HEK293 (cell line): Measurements from ENCODE around the gene DNAJC5.

Experiments used
- CTCF ChIA-PET: fragments of 350-600 bp; formaldehyde crosslinking; extraction: SDS; loops from one replicate; lab custom pipeline; 2021; ENCODE audit warnings: antibody characterized with exemption; lab: Yijun Ruan, JAX
- POLR2A ChIA-PET: fragments of 300-600 bp; formaldehyde crosslinking; extraction: SDS; loops from one replicate; lab custom pipeline; 2020; ENCODE audit warnings: antibody characterized with exemption, inconsistent platforms; lab: Yijun Ruan, JAX
- H3K27ac ChIP-seq: fragments of 200-500 bp; sonication (Bioruptor generic); 2 replicates; pipeline ENCODE4 v1.5.1; 2014; ENCODE audit warnings: low read depth, low read length, control low read depth, inconsistent platforms; ENCODE audit errors: extremely low read depth
- H3K36me3 ChIP-seq, 2 experiments: fragments of 200-500 bp in 1 of 2; sonication (Bioruptor generic) in 1 of 2; 1 replicate in 1 of 2; 2 replicates in 1 of 2; pipeline ENCODE4 v1.5.1; 2014 to 2017; ENCODE audit warnings: inconsistent platforms in 2 of 2, low read length in 2 of 2; ENCODE audit not compliant: control insufficient read depth in 2 of 2, insufficient read depth in 1 of 2
- H3K4me1 ChIP-seq: fragments of 200-500 bp; sonication (Bioruptor generic); 2 replicates; pipeline ENCODE4 v1.5.1; 2014; ENCODE audit warnings: mild to moderate bottlenecking, low read length, inconsistent platforms; ENCODE audit not compliant: control insufficient read depth, insufficient read depth
- H3K4me3 ChIP-seq: 2 replicates; pipeline ENCODE4 v1.5.1; 2011; ENCODE audit warnings: low read depth, mild to moderate bottlenecking, control low read depth, low read length, moderate library complexity
- H3K9me3 ChIP-seq: fragments of 200-500 bp; sonication (Bioruptor generic); 2 replicates; pipeline ENCODE4 v1.5.1; 2014; ENCODE audit warnings: low read depth, low read length, inconsistent platforms; ENCODE audit not compliant: control insufficient read depth, insufficient read depth
- KLF1 ChIP-seq: fragments of 450-650 bp; formaldehyde crosslinking; IDR thresholded peaks from 2 replicates; pipeline ENCODE4 v1.5.1; 2016; ENCODE audit warnings: missing biosample characterization, missing genetic modification characterization
- REST ChIP-seq: fragments of 450-650 bp; formaldehyde crosslinking; IDR thresholded peaks from 2 replicates; pipeline ENCODE4 v1.5.1; 2016; ENCODE audit warnings: missing biosample characterization, missing genetic modification characterization
- SETDB1 ChIP-seq: IDR thresholded peaks from one replicate; pipeline ENCODE4 v1.6.1; 2017; ENCODE audit warnings: mild to moderate bottlenecking, low read length, moderate library complexity, mixed read lengths; ENCODE audit not compliant: insufficient read length
- ZBTB21 ChIP-seq: fragments of 450-650 bp; formaldehyde crosslinking; IDR thresholded peaks from 2 replicates; pipeline ENCODE4 v1.5.1; 2017; ENCODE audit warnings: missing biosample characterization, missing genetic modification characterization
- ZNF157 ChIP-seq: fragments of 450-650 bp; formaldehyde crosslinking; IDR thresholded peaks from 2 replicates; pipeline ENCODE4 v1.5.1; 2016; ENCODE audit warnings: missing biosample characterization, missing genetic modification characterization
- ZNF169 ChIP-seq: fragments of 450-650 bp; formaldehyde crosslinking; IDR thresholded peaks from 2 replicates; pipeline ENCODE4 v1.5.1; 2016; ENCODE audit warnings: missing biosample characterization, missing genetic modification characterization
- ZNF2 ChIP-seq: fragments of 450-650 bp; formaldehyde crosslinking; IDR thresholded peaks from 2 replicates; pipeline ENCODE4 v1.5.1; 2016; ENCODE audit warnings: missing biosample characterization, missing genetic modification characterization
- ZNF202 ChIP-seq: fragments of 450-650 bp; formaldehyde crosslinking; IDR thresholded peaks from 2 replicates; pipeline ENCODE4 v1.5.1; 2016; ENCODE audit warnings: missing biosample characterization, missing genetic modification characterization, borderline replicate concordance
- ZNF274 ChIP-seq, 2 experiments: fragments of 200-500 bp in 1 of 2; fragments of 450-650 bp in 1 of 2; sonication (Bioruptor generic) in 1 of 2; formaldehyde crosslinking in 1 of 2; IDR thresholded peaks; 2 replicates each; pipeline versions ENCODE4 v1.5.1 to v1.6.1; 2014 to 2016; ENCODE audit warnings: borderline replicate concordance in 1 of 2, inconsistent platforms in 1 of 2, low read length in 1 of 2, missing biosample characterization in 1 of 2, missing genetic modification characterization in 1 of 2
- ZNF280D ChIP-seq: fragments of 450-650 bp; formaldehyde crosslinking; IDR thresholded peaks from 2 replicates; pipeline ENCODE4 v1.5.1; 2016; ENCODE audit warnings: missing biosample characterization, missing genetic modification characterization
- ZNF558 ChIP-seq: fragments of 450-650 bp; formaldehyde crosslinking; IDR thresholded peaks from 2 replicates; pipeline ENCODE4 v1.5.1; 2016; ENCODE audit warnings: missing biosample characterization, missing genetic modification characterization
- ZNF561 ChIP-seq: fragments of 450-650 bp; IDR thresholded peaks from 2 replicates; pipeline ENCODE4 v1.5.1; 2018; ENCODE audit warnings: missing biosample characterization, missing genetic modification characterization, borderline replicate concordance
- ZNF645 ChIP-seq: fragments of 450-650 bp; formaldehyde crosslinking; IDR thresholded peaks from 2 replicates; pipeline ENCODE4; 2016; ENCODE audit warnings: missing biosample characterization, missing genetic modification characterization
- ZNF658 ChIP-seq: fragments of 450-650 bp; formaldehyde crosslinking; IDR thresholded peaks from 2 replicates; pipeline ENCODE4; 2016; ENCODE audit warnings: missing biosample characterization, missing genetic modification characterization
- ZNF785 ChIP-seq: fragments of 450-650 bp; formaldehyde crosslinking; IDR thresholded peaks from 2 replicates; pipeline ENCODE4 v1.5.1; 2016; ENCODE audit warnings: missing biosample characterization, missing genetic modification characterization
- ZSCAN23 ChIP-seq: fragments of 450-650 bp; formaldehyde crosslinking; IDR thresholded peaks from 2 replicates; pipeline ENCODE4 v1.5.1; 2016; ENCODE audit warnings: missing biosample characterization, missing genetic modification characterization
- TF ChIP-seq, protein P1 (sequence below): fragments of 450-650 bp; formaldehyde crosslinking; IDR thresholded peaks from 2 replicates; pipeline ENCODE4 v1.5.1; 2016; ENCODE audit warnings: missing biosample characterization, missing genetic modification characterization

The DNAJC5 gene

DNA sequence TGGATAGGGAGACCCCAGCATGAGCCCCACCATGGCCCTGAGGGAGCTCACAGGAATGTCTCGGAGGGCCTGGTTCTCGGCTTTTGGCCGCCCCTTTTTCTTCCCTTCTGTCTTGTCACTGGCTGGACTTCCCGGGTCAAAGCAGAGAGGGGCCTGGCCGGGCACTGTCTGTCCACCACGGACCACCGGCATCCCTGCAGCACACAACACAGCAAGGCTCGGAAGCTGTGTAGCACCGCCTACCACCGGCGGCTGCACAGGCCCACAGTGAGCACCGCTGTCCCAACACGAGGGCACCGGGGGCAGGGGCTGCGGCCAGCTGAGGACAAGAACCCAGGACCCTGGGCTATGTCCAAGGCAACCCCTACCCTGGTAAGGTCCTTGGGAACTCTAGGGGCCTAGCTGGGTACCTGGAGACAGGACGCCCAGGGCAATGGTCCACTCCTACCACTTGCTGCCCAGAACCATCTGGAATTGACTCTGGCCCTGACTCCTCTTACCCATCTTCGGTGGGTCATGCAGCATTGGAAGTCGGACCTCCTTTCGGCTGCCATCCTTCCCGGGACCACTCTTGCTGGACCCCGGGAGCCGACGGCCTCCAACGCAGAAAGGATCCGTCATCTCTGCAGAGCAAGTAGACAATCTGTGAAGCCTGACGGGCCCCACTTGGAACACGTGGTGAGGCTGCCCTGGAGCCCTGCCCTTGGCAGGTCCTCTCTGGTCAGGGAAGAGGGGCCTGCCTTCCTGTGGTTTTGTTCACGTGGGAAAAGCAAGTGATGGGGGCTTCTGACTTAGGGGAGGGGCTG lies 72.6 kb downstream of the DNAJC5 start:
- TF ChIP-seq ZNF280D (tag by site-specific recombination) (no peak), ZBTB21 (tag by site-specific recombination) (no peak), ZNF202 (tag by site-specific recombination) (no peak), ZNF169 (tag by site-specific recombination) (no peak), ZNF2 (no peak), ZNF645 (tag by site-specific recombination) (no peak), ZNF558 (tag by site-specific recombination) (no peak), ZSCAN23 (no peak), REST (tag by site-specific recombination) (no peak), ZNF274 (IDR thresholded peaks at IDR 0.05; ENCODE audit: low read length) (no peak), ZNF274 (tag by site-specific recombination; IDR thresholded peaks at IDR 0.05; ENCODE audit: borderline replicate concordance) (no peak), ZNF658 (no peak), ZNF785 (no peak), KLF1 (no peak), ZNF561 (tag by site-specific recombination) (no peak), ZNF157 (tag by site-specific recombination) (no peak), SETDB1 (no peak)
- TF ChIP-seq, protein P1, sequence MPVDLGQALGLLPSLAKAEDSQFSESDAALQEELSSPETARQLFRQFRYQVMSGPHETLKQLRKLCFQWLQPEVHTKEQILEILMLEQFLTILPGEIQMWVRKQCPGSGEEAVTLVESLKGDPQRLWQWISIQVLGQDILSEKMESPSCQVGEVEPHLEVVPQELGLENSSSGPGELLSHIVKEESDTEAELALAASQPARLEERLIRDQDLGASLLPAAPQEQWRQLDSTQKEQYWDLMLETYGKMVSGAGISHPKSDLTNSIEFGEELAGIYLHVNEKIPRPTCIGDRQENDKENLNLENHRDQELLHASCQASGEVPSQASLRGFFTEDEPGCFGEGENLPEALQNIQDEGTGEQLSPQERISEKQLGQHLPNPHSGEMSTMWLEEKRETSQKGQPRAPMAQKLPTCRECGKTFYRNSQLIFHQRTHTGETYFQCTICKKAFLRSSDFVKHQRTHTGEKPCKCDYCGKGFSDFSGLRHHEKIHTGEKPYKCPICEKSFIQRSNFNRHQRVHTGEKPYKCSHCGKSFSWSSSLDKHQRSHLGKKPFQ (tag by site-specific recombination), result no peak
- H3K9me3 ChIP-seq, result no peaks in the 10 kb centered on the region
- ChIA-PET CTCF (no interaction called here), POLR2A (interaction anchor here (2.7 kb wide), 1 partner anchor 11 kb away, joined by 12 read pairs; the partner anchor contains the start of gene UCKL1)
- no peak overlapping the region for H3K27ac ChIP-seq
- H3K4me3 ChIP-seq, result no peak overlapping the region
- H3K36me3 ChIP-seq, result peaks cover 0 to 50% of the 10 kb centered on the region in 2 experiments; a peak in 1 of 3 replicates
- no peaks in the 10 kb centered on the region for H3K4me1 ChIP-seq
